NCI-H446 (cell line): Measurements from ENCODE around the gene CD6.

Experiments
- DNase-seq, 2 experiments: peaks; one replicate each; lab custom pipeline; 2025; lab: John Stamatoyannopoulos, UW

Gene CD6

GRCh38 chr11:61010466-61011228 lies 39.2 kb downstream of the CD6 start:
- DNase-seq: no peak

- DNase-seq: no peak
Measured at GRCh38 chr11:61011229-61011870, 39.9 kb downstream of the CD6 start.

GRCh38 chr11:61011950-61012736 lies 40.7 kb downstream of the CD6 start:
- no peak for DNase-seq

DNA sequence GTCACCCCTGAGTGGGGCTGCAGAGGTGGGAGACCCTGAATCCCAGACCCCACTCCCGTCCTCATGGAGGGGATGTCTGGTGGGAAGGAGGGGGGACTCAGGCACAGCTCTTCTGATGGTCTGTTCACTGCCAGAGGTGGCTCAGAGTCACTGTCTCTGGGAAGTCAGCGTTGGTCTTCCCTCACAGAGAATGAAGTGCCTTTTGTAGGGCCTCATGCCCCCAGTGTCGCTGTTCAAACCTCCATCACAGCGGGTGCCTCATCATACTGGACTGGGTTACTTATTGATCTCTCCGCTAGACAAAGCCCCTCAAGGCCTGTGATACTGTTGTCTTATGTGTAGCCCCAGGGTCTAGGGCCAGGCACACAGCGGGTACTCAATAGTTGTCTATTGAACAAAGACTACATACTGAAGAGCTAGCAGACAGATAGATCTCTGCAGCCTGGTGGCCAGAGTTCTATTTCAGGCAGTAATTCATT lies 41.3 kb downstream of the CD6 start:
- DNase-seq: no peak

- no peak for DNase-seq
Measured at GRCh38 chr11:61018059-61018458, 46.6 kb downstream of the CD6 start.

GRCh38 chr11:61019037-61019831 lies 47.8 kb downstream of the CD6 start:
- no peak for DNase-seq

- DNase-seq: no peak
Measured at GRCh38 chr11:61019832-61020405, 48.4 kb downstream of the CD6 start.

GRCh38 chr11:61020551-61021235 lies 49.2 kb downstream of the CD6 start:
- DNase-seq: no peak

GRCh38 chr11:61021661-61022212 lies 50.3 kb downstream of the CD6 start:
- DNase-seq: no peak

DNA sequence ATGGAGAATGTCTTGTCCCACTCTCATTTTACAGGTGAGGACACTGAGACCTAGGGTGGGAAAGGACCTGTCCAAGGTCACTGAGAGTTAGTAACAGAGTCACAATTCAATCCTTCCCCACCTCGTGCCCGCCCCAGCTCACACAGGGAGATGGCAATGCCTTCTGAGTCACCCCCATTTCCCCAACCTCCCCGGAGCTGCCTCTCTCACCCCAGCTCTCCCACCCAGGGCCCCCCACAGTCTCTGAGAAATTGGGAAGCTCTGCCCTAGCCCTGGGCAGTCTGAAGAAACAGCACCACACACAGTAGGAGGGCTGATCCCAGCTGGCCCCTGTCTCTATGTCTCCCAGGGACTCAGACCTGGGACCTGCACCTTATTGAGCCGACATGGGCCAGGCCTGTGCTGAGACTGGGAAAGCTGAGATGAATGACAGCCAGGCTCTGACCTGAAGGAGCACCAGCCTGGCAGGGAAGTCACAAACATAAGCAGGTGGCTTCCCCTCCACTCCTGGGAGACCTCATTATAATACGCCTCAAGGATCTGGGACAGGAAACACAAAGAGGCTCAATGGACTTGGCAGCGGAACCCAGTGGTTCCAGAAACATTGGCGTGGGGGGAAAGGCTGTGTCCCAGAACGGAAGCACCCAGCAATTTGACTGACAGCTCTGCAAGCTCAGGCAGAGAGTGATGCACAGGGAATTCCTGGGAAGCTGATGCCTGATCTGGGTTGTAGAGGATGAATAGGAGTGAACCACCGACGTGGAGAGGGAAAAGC lies 51.0 kb downstream of the CD6 start:
- peak in 1 of 2 experiments; percentile 29 for DNase-seq

- no peak for DNase-seq
Measured at GRCh38 chr11:61023086-61023965, 51.8 kb downstream of the CD6 start.

- no peak for DNase-seq
Measured at GRCh38 chr11:61023966-61024295, 52.5 kb downstream of the CD6 start.

DNA sequence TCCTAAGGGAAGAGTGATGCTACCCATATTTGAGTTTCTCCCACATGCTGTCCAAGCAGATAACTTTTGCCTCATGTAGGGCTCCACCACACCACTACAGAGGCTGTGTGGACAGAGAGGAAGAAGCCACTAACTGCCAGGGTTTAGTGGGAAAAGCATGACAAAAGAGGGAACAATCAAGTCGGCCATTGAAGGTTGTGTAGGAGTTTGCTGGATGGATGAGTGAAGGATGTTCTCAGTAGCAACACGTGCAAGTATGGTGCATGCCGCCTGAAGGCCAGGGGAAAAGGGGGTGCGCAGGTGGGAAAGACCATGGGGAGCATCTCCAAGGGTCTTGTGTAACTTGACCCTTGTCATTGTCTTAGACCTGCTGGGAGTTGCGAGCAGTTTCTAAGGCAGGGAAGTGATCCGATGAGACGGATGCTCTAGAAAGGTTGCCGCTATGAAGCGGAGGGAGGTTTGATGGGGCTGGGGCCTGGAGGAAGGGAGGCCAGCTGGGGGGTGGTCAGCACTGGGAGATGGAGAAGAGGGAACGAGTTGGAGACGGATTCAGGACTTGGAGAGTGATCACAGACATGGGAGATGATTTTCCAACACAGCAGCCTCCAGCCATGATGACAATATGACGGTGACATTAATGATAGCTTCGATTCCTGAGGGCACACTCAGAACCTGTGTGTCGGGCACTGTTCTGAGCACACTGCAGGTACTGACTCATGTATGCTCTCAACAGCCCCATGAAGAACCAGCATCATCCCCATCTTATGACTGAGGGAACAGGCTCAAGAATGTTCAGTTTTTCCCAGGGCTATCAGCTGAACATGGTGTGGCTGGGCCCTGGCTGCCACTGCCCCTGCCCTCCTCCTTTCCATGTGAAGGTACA lies 53.7 kb downstream of the CD6 start:
- DNase-seq: no peak

- DNase-seq: no peak
Measured at GRCh38 chr11:61025821-61026120, 54.3 kb downstream of the CD6 start.

GRCh38 chr11:61026121-61027031 lies 54.9 kb downstream of the CD6 start:
- DNase-seq: no peak

GRCh38 chr11:61027141-61027840 lies 55.8 kb downstream of the CD6 start:
- DNase-seq: no peak
